ENCODE results near the gene C12orf60.

C12orf60 gene

DNA sequence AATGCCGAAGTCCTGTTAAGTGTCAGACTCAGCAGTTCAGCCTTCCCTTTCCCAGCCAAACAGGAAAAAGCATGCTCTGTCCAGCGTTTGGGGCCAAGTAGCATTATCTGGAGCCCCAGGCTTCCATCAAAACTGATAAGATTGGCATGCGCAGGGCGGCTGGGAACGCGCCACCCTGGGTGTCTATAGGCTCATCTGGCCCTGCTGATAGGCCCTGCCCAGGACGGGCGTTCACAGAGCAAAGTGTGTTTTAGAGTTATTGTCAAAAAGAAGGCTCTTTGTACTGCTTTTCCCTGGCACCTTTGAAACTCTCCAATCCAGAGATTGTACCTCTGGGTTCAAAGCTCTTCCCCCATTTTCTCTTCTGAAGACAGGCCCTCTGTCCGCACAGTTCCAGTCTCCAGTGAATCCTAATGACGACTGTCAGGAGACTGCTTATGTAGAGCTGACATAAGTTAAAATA lies 40.0 kb downstream of the C12orf60 start, which contains the start of gene ART4:
ART4 (minus strand) TSS at position 102 of the 463 bp plus-strand sequence. CDS start 413 bp downstream, outside the sequence.
- H3K4me3 ChIP-seq (ENCODE audit: low read depth, low read length): no peak within 1 kb of the TSS
- TF ChIP-seq, protein P1, sequence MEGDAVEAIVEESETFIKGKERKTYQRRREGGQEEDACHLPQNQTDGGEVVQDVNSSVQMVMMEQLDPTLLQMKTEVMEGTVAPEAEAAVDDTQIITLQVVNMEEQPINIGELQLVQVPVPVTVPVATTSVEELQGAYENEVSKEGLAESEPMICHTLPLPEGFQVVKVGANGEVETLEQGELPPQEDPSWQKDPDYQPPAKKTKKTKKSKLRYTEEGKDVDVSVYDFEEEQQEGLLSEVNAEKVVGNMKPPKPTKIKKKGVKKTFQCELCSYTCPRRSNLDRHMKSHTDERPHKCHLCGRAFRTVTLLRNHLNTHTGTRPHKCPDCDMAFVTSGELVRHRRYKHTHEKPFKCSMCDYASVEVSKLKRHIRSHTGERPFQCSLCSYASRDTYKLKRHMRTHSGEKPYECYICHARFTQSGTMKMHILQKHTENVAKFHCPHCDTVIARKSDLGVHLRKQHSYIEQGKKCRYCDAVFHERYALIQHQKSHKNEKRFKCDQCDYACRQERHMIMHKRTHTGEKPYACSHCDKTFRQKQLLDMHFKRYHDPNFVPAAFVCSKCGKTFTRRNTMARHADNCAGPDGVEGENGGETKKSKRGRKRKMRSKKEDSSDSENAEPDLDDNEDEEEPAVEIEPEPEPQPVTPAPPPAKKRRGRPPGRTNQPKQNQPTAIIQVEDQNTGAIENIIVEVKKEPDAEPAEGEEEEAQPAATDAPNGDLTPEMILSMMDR (IDR thresholded peaks at IDR 0.05; ENCODE audit: control insufficient read depth, extremely low read depth, insufficient read depth): no peak
- DNase-seq (ENCODE audit: low read depth): no peak

DNA sequence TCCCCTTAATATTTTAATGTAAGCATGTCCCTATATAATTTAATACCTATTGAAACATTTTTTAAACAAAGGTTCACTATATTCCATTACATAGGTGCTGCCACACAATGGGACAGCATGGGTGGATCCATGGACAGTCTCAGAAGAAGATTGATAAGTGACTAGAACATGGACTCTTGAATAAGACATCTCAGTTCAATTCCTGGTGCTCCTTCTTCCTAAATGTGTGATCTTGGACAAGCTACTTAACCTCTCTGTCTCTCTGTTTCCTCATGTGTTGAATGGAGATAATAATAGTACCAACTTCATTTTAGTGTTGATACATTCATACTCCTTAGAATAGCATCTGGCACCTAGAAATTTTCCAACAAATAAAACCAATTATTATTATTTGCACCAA lies 40.9 kb downstream of the C12orf60 start:
- H3K4me3 ChIP-seq (ENCODE audit: low read depth, low read length): no peak overlapping the region
- DNase-seq (ENCODE audit: low read depth): no peak
- TF ChIP-seq, protein P1 (IDR thresholded peaks at IDR 0.05; ENCODE audit: control insufficient read depth, extremely low read depth, insufficient read depth): no peak

DNA sequence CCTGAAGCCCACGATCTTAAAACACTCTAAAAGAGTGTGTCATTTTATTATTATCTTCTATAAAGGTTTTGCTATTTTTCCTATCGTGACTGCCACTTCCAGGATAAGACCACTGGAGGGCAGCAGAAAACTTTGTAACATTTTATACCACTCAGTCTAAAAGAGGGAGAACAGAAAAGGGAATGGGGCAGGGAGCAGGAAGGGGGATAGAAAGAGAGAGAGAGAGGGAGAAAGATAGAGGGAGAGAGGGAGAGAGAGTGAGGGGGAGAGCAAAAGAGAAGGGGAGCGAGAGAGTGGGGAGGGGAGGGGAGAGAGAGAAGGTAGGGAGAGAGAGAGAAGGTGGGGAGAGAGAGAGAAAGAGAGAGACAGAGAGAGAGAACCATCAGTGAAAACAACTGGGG lies 41.9 kb downstream of the C12orf60 start:
- no peak for DNase-seq (ENCODE audit: low read depth)
- TF ChIP-seq, protein P1 (IDR thresholded peaks at IDR 0.05; ENCODE audit: control insufficient read depth, extremely low read depth, insufficient read depth): peak; percentile 83
- H3K4me3 ChIP-seq (ENCODE audit: low read depth, low read length): no peak overlapping the region

DNA sequence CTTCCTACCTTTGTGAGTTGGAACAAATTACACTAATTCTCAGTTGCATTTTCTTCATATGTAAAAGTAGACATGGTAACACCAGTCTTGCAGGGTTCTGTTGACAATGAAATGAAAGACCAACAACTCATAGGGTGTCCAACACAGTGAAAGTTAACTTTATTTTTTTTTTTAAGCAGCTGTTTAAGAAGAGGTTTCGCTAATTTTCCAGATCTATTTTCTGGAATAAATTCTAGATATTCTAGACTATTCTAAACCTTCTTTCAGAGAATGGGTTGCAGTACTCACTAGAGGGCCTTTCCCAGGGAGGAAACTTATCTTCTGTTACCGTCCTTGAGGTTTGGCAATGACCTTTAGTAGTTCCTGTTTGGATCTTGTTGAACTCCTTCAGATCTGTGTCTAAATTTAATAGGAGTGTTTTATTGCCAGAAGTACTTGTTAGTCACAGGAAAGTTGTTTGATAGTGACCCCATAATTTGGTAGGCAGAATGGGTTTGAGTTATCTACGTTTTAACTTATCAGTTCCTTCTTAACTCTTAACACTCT lies 42.6 kb downstream of the C12orf60 start:
- TF ChIP-seq, protein P1 (IDR thresholded peaks at IDR 0.05; ENCODE audit: control insufficient read depth, extremely low read depth, insufficient read depth): no peak
- no peak for DNase-seq (ENCODE audit: low read depth)
- no peak overlapping the region for H3K4me3 ChIP-seq (ENCODE audit: low read depth, low read length)

DNA sequence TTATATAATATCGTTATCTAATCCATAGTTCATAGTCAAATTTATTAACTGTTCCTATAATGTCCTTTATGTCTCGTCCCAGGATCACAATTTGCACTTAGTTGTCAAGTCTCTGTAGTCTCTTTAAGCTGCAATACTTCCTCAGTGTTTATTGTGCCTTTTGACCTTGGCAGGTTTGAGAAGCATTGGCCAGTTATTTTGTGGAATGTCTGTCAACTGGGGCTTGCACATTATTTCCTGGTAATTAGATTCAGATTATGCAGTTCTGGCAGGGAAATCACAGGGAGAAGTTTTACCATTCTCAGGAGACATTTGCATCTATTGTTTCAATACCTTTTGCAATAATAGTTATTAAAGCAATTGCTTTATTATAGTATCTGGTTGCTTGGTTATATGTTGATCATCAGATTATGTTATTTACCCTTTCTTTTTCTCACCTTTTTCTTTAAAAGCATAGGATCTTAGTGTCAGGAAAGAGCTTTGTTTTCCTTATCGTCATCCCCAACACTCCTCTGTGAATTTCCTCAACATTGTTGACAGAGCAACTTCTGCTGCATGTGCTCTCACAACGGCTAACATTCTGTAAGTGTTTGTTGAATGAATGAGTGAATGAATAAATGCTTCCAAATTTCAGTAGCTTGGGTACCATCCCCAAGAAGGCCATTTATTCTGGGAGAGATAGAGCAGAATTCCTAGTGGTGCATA lies 43.6 kb downstream of the C12orf60 start:
- DNase-seq (ENCODE audit: low read depth): no peak
- TF ChIP-seq, protein P1 (IDR thresholded peaks at IDR 0.05; ENCODE audit: control insufficient read depth, extremely low read depth, insufficient read depth): no peak
- no peak overlapping the region for H3K4me3 ChIP-seq (ENCODE audit: low read depth, low read length)

DNA sequence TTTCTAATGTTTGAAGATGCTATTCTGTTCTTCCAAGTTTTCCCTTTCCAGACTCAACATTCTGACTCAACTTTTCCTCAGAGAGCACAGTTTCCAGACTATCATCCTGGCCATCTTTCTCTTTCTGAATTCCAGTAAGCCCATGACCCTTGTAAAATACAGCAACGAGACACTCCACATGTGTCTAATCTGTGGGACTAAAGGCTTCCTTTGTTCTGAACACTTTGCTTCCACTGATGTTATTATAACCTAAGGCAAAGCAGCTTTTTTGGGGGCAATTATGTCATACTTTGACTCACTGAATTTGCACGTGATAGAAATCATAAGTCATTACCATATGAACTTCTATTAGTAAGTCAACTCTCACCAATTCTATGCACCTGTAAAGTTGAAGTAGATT lies 46.2 kb downstream of the C12orf60 start:
- TF ChIP-seq, protein P1 (IDR thresholded peaks at IDR 0.05; ENCODE audit: control insufficient read depth, extremely low read depth, insufficient read depth): no peak
- no peak for DNase-seq (ENCODE audit: low read depth)
- H3K4me3 ChIP-seq (ENCODE audit: low read depth, low read length): no peak overlapping the region

All from LNCaP clone FGC (cell line).